Hematopoietic multipotent progenitor cell treated with erythropoietin and hydrocortisone succinate and interleukin-3 and kit ligand, for 4 days (in vitro differentiated cells): Measurements from ENCODE around the gene ZNF236.
"Not testable (repeated sequence)": the region's sequence is repeated elsewhere in the genome, so short reads cannot be mapped to it uniquely, and the experiment has no call there.

Source experiments
- DNase-seq: peaks from one replicate; pipeline ENCODE4 v3.0.0-alpha.2; 2015

Gene ZNF236

DNA sequence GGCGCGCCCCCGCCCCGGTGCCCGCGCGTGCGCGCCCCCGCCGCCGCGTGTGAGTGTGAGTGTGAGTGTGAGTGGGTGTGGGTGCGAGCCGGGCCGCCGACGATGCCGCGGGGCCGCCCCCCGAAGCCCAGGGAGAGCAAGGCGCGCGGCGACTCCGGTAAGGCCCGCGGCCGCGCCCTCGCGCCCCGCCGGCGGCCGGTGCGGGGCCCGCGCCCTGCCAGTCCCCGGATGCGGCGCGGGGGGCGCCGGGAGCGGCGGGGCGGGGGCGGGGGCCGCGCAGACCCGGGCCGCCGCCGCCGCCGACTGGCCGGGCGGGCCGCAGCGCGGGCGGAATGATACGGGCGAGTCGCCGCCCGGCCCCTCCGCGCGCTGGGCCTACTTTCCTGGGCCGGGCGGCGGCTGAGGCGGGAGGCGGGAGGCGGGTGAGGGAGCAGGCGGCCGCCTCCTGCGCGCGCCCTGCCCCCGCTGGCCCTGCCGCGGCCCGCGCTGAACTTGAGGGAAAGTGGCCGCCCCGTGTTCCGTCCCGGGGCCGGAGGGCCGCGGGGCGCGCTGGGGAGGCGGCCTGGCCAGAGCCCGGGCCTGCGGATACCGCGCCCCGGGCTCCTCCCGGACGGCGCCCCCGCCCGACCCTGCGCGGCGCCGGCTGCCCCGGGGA is at the start of gene ZNF236:
Gene ZNF236 (plus strand): TSS at position 52 of the 655 bp plus-strand sequence. CDS start 51 bp downstream, at position 103.
- peak; percentile 90 for DNase-seq

DNA sequence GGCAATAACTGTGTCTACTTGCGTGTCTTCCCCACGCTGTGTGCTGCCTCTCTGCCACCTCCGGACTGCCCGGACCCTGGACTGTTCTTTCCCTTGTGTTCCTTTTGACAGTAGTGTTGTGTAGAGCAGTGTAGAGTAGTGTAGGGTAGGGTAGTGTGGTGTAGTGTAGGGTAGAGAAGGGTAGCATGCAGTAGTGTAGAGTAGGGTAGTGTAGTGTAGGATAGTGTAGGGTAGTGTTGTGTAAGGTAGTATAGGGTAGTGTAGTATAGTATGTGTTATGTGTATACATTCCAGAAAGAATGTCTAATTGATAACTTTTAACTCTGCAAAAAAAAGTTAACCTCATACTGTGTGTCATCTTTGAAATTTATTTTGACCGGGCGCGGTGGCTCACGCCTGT is 49.7 kb upstream of the ZNF236 start:
- DNase-seq, result no peak

- not testable (repeated sequence) for DNase-seq
These were observed 45.3 kb upstream of the ZNF236 start for GRCh38 chr18:76777036-76777435.

GRCh38 chr18:76783786-76784484 is 38.4 kb upstream of the ZNF236 start:
- no peak for DNase-seq

GRCh38 chr18:76785872-76786271 is 36.5 kb upstream of the ZNF236 start:
- no peak for DNase-seq

DNA sequence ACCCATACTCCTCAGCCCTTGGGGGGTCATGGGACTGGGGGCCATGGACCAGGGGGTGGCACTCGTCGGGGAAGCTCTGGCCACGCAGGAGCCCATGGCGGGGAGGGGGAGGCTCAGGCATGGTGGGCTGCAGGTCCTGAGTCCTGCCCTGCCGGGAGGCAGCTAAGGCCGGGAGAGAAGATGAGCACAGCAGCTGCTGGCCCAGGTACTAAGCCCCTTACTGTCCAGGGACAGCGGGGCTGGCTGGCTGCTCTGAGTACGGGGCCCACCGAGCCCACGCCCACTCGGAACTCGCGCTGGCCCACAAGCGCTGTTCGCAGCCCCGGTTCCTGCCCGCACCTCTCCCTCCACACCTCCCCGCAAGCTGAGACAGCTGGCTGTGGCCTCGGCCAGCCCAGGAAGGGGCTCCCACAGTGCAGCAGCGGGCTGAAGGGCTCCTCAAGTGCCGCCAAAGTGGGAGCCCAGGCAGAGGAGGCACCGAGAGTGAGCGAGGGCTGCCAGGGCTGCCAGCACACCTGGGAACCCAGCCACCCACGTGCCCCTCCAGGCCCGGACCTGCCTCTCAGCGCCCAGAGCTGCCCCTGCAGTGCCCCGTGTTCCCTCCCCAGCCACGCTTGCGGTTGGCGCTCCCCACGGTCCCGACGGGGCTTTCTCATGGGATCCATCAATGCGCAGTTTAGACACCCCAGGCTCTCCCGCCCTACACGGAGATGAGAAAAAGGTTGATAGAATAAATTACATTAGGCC is 33.6 kb upstream of the ZNF236 start:
- no peak for DNase-seq

- no peak for DNase-seq
These were observed 31.3 kb upstream of the ZNF236 start for GRCh38 chr18:76791106-76791505.

DNA sequence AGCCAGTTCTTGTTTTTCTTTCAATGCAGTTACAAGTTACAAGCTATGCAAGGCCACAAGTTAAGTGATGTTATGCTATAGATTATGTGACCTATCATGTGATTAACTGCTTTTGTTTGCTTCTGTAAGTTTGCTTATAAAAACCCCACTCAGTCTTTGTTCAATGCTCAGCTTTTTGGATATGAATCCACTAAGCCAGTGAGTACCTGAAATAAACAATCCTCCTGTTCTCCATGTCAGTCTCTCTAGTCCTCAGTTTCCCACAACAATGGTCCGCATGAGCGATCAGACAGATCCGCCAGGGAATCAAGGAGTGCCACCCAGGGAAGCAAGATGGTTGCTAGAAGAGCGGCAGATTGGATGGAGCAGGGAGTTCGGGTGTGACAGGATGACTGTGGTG is 30.7 kb upstream of the ZNF236 start:
- no peak for DNase-seq

GRCh38 chr18:76794326-76794725 is 28.0 kb upstream of the ZNF236 start:
- no peak for DNase-seq

DNA sequence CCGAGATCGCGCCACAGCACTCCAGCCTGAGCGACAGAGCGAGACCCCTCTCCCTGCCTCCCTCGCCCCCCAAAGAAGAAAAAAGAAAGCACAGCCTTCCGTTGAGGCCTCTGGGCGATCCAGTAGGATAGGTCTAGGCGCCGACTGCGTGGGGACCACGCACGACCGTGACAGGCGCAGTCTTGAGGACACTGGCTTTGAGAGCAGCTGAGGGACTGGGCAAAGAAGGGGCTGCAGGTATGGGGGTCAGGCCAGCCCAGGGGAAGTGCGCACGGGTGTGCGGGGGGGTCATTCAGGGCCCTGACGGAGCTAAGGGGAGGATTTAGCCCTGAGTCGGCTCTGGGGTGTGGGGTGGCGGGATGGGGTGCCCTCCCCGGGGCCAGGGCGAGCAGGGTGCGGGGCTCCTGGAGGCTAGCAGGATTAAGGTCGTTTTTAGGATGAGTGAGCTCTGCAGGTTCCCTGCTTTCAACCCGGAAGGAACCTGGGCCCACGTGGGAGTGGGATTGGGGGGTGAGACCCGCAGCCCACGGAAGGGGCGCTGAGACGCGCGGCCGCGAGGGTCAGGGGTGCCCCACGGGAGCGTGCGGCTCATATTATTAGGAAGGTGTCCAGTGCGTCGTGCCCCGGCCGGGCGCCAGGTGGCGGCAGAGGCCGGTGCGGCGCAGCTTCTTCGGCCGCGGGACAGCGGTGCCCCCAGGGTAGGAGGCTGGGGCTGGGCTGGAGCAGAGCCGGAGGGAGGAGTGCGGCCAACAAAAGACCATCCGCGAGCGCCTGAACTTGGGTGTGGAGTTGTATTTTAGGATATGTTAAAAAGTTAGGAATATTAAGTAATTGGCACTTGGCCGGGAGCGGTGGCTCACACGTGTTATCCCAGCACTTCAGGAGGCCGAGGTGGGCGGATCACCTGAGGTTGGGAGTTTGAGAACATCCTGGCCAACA is 20.5 kb upstream of the ZNF236 start:
- DNase-seq, result peak; percentile 83

DNA sequence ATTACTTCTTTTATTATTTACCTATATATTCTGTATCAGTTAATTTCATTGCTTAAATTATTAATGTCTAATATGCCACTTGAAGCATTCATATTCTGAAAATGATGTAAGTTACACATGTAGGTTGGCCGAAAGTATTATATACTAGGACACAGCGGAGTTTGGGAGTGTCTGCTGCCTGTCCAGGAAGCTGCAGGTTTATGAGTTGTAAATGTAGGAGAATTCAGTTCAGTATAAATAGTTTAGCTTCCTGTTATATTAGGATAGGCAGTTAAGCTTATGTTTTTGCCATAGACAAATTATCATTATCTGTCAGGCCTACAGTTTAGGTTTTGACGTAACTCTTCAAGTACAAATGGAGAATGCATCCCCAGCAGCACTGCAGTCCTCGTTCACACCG is 18.9 kb upstream of the ZNF236 start:
- DNase-seq, result no peak

GRCh38 chr18:76803814-76804213 is 18.5 kb upstream of the ZNF236 start:
- peak; percentile 90 for DNase-seq

- DNase-seq, result peak; percentile 35
These were observed 17.1 kb upstream of the ZNF236 start for GRCh38 chr18:76805221-76805620.

- DNase-seq, result no peak
These were observed 16.1 kb upstream of the ZNF236 start for GRCh38 chr18:76806301-76806700.

- DNase-seq, result no peak
These were observed 13.8 kb upstream of the ZNF236 start for GRCh38 chr18:76808561-76808960.

GRCh38 chr18:76811530-76811929 is 10.8 kb upstream of the ZNF236 start:
- peak; percentile 89 for DNase-seq

- DNase-seq, result no peak
These were observed 8.1 kb upstream of the ZNF236 start for GRCh38 chr18:76814256-76814655.

GRCh38 chr18:76816127-76816526 is 6.2 kb upstream of the ZNF236 start:
- DNase-seq, result no peak

DNA sequence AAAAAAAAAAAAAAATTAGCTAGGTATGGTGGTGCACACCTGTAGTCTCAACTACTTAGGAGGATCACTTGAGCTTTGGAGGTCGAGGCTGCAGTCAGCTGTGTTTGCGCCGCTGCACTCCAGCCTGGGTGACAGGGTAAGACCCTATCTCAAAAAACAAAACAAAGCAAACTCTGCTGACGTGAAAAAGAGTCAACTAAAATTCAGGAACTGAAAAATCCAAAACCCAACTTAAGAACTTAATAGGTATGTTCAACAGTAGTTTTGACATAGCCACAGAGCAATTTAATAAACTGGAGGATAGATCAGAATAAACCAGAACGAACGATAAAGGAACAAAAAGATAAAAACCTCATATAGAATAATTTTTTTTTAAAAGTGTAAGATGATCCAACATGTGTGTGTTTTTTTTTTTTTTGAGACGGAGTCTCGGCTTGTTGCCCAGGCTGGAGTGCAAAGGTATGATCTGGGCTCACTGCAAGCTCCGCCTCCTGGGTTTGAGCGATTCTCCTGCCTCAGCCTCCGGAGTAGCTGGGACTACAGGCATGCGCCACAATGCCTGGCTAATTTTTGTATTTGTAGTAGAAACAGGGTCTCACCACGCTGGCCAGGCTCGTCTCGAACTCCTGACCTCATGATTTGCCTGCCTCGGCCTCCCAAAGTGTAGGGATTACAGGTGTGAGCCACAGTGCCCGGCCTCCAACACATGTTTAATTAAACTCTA is 4.3 kb upstream of the ZNF236 start:
- no peak for DNase-seq

- DNase-seq, result no peak
These were observed 2.8 kb upstream of the ZNF236 start for GRCh38 chr18:76819411-76820136.

- peak; percentile 51 for DNase-seq
These were observed 942 bp upstream of the ZNF236 start for GRCh38 chr18:76821356-76821874.
